ENCODE data around the gene MT1A.

- TF ChIP-seq, protein P1, sequence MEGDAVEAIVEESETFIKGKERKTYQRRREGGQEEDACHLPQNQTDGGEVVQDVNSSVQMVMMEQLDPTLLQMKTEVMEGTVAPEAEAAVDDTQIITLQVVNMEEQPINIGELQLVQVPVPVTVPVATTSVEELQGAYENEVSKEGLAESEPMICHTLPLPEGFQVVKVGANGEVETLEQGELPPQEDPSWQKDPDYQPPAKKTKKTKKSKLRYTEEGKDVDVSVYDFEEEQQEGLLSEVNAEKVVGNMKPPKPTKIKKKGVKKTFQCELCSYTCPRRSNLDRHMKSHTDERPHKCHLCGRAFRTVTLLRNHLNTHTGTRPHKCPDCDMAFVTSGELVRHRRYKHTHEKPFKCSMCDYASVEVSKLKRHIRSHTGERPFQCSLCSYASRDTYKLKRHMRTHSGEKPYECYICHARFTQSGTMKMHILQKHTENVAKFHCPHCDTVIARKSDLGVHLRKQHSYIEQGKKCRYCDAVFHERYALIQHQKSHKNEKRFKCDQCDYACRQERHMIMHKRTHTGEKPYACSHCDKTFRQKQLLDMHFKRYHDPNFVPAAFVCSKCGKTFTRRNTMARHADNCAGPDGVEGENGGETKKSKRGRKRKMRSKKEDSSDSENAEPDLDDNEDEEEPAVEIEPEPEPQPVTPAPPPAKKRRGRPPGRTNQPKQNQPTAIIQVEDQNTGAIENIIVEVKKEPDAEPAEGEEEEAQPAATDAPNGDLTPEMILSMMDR (IDR thresholded peaks at IDR 0.05 in 2 of 3, conservative IDR thresholded peaks at IDR 0.05 in 1 of 3; ENCODE audit: borderline replicate concordance in 1 of 3, insufficient read depth in 1 of 3, low read depth in 2 of 3, low read length in 2 of 3), result no peak
- no peak for TF ChIP-seq CEBPB (IDR thresholded peaks at IDR 0.05; ENCODE audit: low read depth)
These were observed 14.1 kb downstream of the MT1A start for GRCh38 chr16:56652600-56652999.

All from HCT116 (cell line).